A549 treated with AZD9567 at 1 μM for 4 hours (cell line): ENCODE data around the gene KLK8. TPM values are rescaled to one million over a fixed set of nuclear protein-coding genes. Genes with fewer than 3 reads are reported as not detected.

Experiments used
- total RNA-seq: library from RNA; stranded (reverse); fragments of 200-300 nt; extraction: Qiagen RNA extraction; gene quantifications from 5 replicates; pipeline ENCODE4 v1.2.3, GENCODE V29; 2022; ENCODE audit not compliant: insufficient read depth

Gene KLK8, protein sequence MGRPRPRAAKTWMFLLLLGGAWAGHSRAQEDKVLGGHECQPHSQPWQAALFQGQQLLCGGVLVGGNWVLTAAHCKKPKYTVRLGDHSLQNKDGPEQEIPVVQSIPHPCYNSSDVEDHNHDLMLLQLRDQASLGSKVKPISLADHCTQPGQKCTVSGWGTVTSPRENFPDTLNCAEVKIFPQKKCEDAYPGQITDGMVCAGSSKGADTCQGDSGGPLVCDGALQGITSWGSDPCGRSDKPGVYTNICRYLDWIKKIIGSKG
- total RNA-seq, result not detected in 5 replicates

GRCh38 chr19:51001515-51001914, at the start of gene KLK8:
TSS of gene KLK8 (minus strand) at chr19:51001604. CDS start at chr19:51001167, 437 bp downstream.

DNA sequence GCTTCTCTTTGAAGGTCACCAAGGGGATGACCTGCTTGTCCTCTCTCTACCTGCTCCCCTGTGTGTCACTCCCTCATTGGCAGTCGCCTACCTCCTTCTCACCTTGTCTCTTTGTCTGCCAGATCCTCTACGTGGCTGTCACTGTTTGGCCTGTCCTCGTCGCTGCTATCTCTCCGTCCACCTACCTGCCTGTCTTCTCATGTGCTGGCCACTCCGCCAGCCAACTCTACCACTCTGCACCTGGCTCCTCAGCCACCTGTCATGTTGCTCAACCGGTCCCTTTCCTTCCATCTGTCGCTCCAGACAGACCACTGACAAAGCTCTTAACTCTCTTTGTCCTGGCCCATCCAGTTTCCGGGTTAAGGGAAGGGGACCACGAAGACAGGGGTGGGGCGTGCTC, 33.3 kb upstream of the KLK8 start, which contains the start of gene KLK12:
Gene KLK12 (minus strand): TSS at position 299 of the 400 bp plus-strand sequence. CDS start 381 bp downstream, outside the sequence.

DNA sequence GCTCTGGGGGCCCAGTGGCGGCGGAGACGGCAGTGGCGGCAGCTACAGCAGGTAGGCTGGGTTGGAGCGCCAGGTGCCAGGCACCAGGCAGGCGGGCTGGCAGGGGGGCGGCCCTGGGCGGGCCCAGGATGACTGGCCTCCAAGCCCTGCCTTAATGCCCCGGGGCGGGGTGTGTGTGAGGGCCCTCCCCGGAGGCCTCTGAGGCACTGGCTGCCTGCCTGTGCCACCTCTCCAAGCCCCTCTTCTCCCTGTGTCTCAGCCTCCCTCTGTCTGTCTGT, 25.1 kb upstream of the KLK8 start, which contains the start of gene KLK11:
Gene KLK11 (minus strand): TSS at position 63 of the 278 bp plus-strand sequence. CDS start 985 bp downstream, outside the sequence.

GRCh38 chr19:51019544-51019925, 18.1 kb upstream of the KLK8 start, which contains the start of gene KLK10:
TSS of gene KLK10 (minus strand) at chr19:51019709. CDS start at chr19:51019130, 579 bp downstream.

DNA sequence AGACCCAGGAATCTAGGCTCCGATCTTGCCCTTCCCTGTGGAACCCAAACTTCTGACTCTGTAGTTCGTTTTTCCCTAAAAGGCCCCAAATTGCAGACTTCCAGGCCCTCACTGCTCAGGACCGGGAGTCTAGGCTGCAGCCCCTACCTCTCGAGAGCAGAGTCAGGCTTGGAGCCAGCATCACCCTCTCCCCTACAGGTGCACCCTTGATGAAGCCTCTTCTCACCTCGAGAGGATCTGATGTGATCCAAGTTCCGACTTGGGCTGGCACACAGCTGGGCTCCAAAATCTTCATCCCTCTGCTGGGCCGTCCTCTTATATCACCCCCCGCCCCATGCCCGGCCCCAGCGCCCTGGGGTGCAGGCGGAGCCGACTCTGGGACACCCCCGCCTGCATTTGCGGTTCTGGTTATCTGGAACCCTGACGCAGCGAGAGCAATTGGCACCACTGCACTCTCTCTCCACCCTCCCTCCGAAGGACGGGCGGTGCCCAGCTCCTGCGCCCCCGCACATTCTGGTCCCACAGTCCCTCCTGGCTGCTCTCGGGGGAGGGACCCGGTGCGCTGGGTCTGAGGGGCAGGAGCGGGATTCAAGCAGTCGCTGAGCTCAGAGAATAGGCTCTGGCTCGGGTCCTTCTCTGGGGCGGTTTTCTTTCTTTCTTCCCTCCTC, 17.6 kb downstream of the KLK8 start, which contains the start of gene KLK7:
Gene KLK7 (minus strand): TSS at position 293 of the 668 bp plus-strand sequence. CDS start 1,518 bp downstream, outside the sequence.

DNA sequence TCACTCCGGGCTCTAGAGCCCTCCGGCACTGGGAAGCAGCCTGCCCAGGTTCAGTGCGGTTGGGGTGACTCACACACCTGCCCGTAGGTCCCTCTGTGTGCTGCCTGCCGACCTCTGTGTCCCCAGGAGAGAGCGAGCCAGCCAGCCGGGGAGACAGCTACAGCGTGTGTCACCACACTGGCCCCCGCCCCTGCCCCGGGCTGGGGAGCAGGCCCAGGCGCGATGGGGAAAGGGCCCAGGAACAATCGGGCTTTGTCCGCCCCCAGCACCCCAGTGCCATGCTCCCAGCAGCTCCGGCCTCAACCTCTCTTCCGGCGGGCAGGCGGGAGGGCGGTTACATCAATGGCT, 32.0 kb downstream of the KLK8 start, which contains the start of gene KLK6:
Gene KLK6 (minus strand): TSS at position 179 of the 348 bp plus-strand sequence. CDS start 1,487 bp downstream, outside the sequence.

DNA sequence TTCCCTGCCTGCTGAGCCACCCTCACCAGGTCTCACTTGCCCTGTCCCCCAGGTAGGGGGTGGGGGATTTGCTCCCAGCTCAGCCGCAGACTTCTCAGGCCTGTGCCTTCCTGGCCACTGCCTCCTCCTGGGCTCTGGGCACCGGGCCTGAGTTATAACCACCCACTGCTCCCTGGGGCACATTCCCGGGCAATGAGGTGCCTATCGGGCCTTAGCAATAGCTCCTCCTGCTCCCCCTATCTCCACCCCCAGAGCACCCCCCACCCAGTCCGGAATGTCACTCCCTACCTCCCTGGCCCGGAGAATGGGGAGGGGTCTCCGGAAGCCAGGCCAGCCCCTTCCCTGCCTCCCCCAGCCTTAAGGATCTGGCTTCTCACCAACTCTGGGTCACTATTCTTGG, 48.5 kb downstream of the KLK8 start, which contains the start of gene KLK5:
Gene KLK5 (minus strand): TSS at position 129 of the 400 bp plus-strand sequence. CDS start 381 bp downstream, outside the sequence.

Other genes starting within 250 kb of the KLK8 start
- not detected in 5 replicates for gene GPR32, start 231.1 kb downstream of the KLK8 start, total RNA-seq
- gene ACP4, start 211.2 kb downstream of the KLK8 start, total RNA-seq, result not detected in 5 replicates
- gene KLK1, start 177.8 kb downstream of the KLK8 start, total RNA-seq, result 0.09 to 0.15 TPM in 2 of 5 replicates, not detected in the others
- not detected in 5 replicates for gene KLK15, start 168.0 kb downstream of the KLK8 start, total RNA-seq
- gene KLK3, start 146.7 kb downstream of the KLK8 start, total RNA-seq, result not detected in 5 replicates
- 0.16 to 0.24 TPM (median 0.21 TPM) in 4 of 5 replicates, not detected in the other for gene KLK2, start 128.2 kb downstream of the KLK8 start, total RNA-seq
- 0.11 to 0.15 TPM in 2 of 5 replicates, not detected in the others for gene KLK4, start 90.2 kb downstream of the KLK8 start, total RNA-seq
- not detected in 5 replicates for gene KLK5, start 48.6 kb downstream of the KLK8 start, total RNA-seq
- 0.17 to 0.30 TPM (median 0.19 TPM) in 4 of 5 replicates, not detected in the other for gene KLK6, start 32.0 kb downstream of the KLK8 start, total RNA-seq
- gene KLK7, start 17.7 kb downstream of the KLK8 start, total RNA-seq, result not detected in 5 replicates
- 0.21 to 0.34 TPM (median 0.28 TPM) in 4 of 5 replicates, not detected in the other for gene KLK10, start 18.1 kb upstream of the KLK8 start, total RNA-seq
- not detected in 5 replicates for gene KLK11, start 25.0 kb upstream of the KLK8 start, total RNA-seq
- gene KLK12, start 33.4 kb upstream of the KLK8 start, total RNA-seq, result not detected in 5 replicates
- gene KLK13, start 63.5 kb upstream of the KLK8 start, total RNA-seq, result 0.10 to 0.22 TPM in 2 of 5 replicates, not detected in the others
- 0.17 to 0.57 TPM (median 0.33 TPM) in 4 of 5 replicates, not detected in the other for gene KLK14, start 81.3 kb upstream of the KLK8 start, total RNA-seq
- gene CTU1, start 106.8 kb upstream of the KLK8 start, total RNA-seq, result 4.8 to 15.0 TPM (median 12.6 TPM) in 5 replicates
- 0.05 TPM in 1 of 5 replicates, not detected in the others for gene SIGLEC9, start 123.3 kb upstream of the KLK8 start, total RNA-seq
- not detected in 5 replicates for gene SIGLEC7, start 140.7 kb upstream of the KLK8 start, total RNA-seq
- 0.10 to 0.16 TPM in 2 of 5 replicates, not detected in the others for gene CD33, start 223.5 kb upstream of the KLK8 start, total RNA-seq
- not detected in 5 replicates for gene SIGLECL1, start 249.5 kb upstream of the KLK8 start, total RNA-seq